Nephron progenitor cell (in vitro differentiated cells): ENCODE data around the gene SELENOS.

Source experiments
- DNase-seq: peaks from one replicate; pipeline ENCODE4 v3.0.0; 2021
- H3K27ac Mint-ChIP-seq: 2 replicates; pipeline ENCODE4 v1.8.0; 2021; ENCODE audit warnings: mild to moderate bottlenecking, moderate library complexity, mixed read lengths
- H3K27me3 Mint-ChIP-seq: 2 replicates; pipeline ENCODE4 v1.8.0; 2021; ENCODE audit warnings: mild to moderate bottlenecking, low read depth, mixed read lengths; ENCODE audit not compliant: poor library complexity
- H3K36me3 Mint-ChIP-seq: 2 replicates; pipeline ENCODE4 v1.8.0; 2021; ENCODE audit warnings: low read depth, mixed read lengths
- H3K4me1 Mint-ChIP-seq: 2 replicates; pipeline ENCODE4 v1.8.0; 2021; ENCODE audit warnings: mixed read lengths
- H3K4me3 Mint-ChIP-seq: 2 replicates; pipeline ENCODE4 v1.8.0; 2021; ENCODE audit warnings: mild to moderate bottlenecking, moderate library complexity, mixed read lengths
- H3K9me3 Mint-ChIP-seq: 2 replicates; pipeline ENCODE4 v1.8.0; 2021; ENCODE audit warnings: mild to moderate bottlenecking, moderate library complexity, mixed read lengths
- CTCF ChIP-seq: fragments of 200-600 bp; sonication (generic); IDR thresholded peaks from 2 replicates; pipeline ENCODE4 v1.5.0; 2021; ENCODE audit warnings: antibody characterized with exemption

SELENOS gene

DNA sequence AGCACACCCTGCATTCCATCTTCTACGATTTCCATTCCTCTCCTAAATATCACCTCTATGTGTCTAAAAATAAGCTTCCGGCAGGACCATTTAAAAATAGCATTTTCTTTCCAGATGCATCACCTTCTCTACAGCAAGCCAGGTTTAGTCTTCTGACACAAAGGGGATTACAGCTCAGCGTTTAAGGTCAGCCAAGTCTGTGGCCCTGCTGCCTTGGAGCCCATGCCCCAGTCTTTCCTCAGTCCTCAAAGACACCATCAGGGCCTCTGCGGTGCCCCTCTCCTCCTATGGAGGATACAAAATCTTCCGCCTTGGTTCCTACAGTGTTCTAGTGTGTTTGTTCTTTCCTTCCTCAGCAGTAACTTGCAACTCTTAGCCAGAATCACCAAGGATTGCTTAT lies 3.8 kb downstream of the SELENOS start:
- no peak overlapping the region for H3K27ac Mint-ChIP-seq
- no peak for DNase-seq
- H3K4me1 Mint-ChIP-seq, result peaks cover 23% of the 10 kb centered on the region
- peaks cover 60% of the 10 kb centered on the region for H3K36me3 Mint-ChIP-seq
- H3K9me3 Mint-ChIP-seq, result no peaks in the 10 kb centered on the region
- no peak overlapping the region for H3K4me3 Mint-ChIP-seq
- no peak for TF ChIP-seq CTCF
- H3K27me3 Mint-ChIP-seq, result no peaks in the 10 kb centered on the region

DNA sequence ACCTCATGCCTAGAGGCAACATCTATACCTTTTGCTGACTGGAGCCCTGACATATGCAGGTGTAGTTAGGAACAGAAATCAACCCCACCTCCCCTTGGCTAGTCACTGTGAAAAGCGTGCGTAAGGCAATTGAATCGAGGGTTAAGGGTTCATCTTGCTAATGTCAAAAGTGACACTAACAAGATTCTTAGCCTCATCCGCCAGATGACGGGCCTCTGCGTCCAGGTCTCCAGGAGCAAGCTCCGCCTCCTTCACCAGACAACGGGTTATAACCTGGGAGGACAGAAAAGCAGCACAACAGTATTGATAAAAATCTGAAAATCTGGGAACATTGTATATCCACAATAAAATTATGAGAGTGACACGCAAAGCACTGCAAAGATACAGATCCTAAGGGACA lies 4.7 kb downstream of the SELENOS start:
- Mint-ChIP-seq H3K4me3 (no peak overlapping the region), H3K9me3 (no peaks in the 10 kb centered on the region), H3K27me3 (no peaks in the 10 kb centered on the region), H3K27ac (no peak overlapping the region), H3K36me3 (peaks cover 60% of the 10 kb centered on the region), H3K4me1 (peaks cover 17% of the 10 kb centered on the region)
- DNase-seq, result no peak
- no peak for TF ChIP-seq CTCF

GRCh38 chr15:101269479-101270223 lies 7.6 kb downstream of the SELENOS start:
- no peak for DNase-seq
- peak; percentile 34 for TF ChIP-seq CTCF
- Mint-ChIP-seq H3K27ac (no peak overlapping the region), H3K27me3 (peaks cover 4% of the 10 kb centered on the region), H3K4me3 (no peak overlapping the region), H3K4me1 (peaks cover 19% of the 10 kb centered on the region), H3K36me3 (peaks cover 55% of the 10 kb centered on the region), H3K9me3 (no peaks in the 10 kb centered on the region)

DNA sequence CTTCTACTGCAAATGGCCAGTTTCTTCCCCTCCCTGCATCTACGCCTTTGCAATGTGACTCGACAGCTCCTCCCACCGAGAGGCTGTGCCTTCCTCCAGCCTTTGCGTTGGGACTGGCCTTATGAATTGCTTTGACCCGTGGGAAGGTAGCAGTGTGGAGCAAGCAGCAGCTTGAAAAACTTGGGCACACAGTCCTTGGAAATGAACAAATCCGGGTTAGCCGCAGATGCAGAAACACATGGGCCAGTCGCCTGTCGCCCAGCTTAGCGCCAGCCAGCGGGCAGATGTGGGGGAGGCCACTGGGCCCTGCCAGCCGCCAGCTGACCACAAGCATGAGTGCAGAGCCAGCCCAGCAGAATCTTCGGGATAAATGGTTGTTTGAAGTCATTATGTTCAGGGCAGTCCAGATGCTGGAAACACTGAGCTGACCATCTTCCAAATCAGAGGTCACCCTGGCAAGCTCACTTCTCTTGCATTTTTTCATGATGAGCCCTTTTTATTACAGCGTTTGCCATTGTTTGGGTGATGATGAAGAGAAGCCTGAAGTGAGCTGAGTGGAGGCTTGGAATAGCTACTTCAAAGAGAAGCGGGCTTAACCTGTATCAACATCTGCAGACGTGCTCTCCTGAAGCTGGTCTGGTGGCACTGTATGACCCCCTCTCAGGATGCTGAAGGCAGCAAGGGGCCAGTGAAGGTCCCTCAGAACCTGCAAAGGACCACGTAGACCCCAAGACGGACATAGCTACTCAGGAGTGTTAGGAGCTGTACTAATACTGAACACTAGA lies 9.8 kb downstream of the SELENOS start:
- no peak for TF ChIP-seq CTCF
- no peak overlapping the region for H3K27ac Mint-ChIP-seq
- no peak overlapping the region for H3K4me3 Mint-ChIP-seq
- H3K9me3 Mint-ChIP-seq, result no peaks in the 10 kb centered on the region
- peaks cover 34% of the 10 kb centered on the region for H3K36me3 Mint-ChIP-seq
- no peak for DNase-seq
- peaks cover 5% of the 10 kb centered on the region for H3K27me3 Mint-ChIP-seq
- peaks cover 19% of the 10 kb centered on the region for H3K4me1 Mint-ChIP-seq

DNA sequence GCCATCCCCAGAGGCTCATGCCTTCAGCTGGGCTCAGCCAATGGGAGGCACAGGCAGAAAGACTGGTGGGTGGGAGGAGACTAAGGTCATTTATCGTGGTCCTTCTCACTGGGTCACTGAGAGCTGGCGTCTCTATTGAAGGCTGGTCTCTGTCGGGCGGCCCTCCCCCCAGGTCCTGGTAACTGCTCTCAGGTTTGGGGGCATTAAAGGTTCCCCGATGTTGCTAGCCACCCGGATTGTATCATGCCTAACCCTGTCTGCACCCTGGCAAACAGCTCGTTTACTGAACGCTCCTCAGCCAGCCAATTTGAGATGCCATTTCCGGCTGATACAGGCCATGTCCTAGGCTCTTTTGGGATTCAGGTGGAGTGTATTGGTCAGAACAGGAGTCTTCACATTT lies 10.5 kb downstream of the SELENOS start:
- no peak overlapping the region for H3K4me3 Mint-ChIP-seq
- no peak for DNase-seq
- peaks cover 7% of the 10 kb centered on the region for H3K27me3 Mint-ChIP-seq
- peak overlapping the region; percentile 54 for H3K27ac Mint-ChIP-seq
- peaks cover 19% of the 10 kb centered on the region for H3K4me1 Mint-ChIP-seq
- H3K9me3 Mint-ChIP-seq, result no peaks in the 10 kb centered on the region
- no peak for TF ChIP-seq CTCF
- peaks cover 27% of the 10 kb centered on the region for H3K36me3 Mint-ChIP-seq
